Left lung (tissue), 10 donors: ENCODE measurements around the gene KCTD8. TPM values are rescaled to one million over a fixed set of nuclear protein-coding genes. Genes with fewer than 3 reads are reported as not detected.

Source experiments
- ATAC-seq: fragments of 200-7000 bp; cut with Tn5 transposase; one replicate; pipeline ENCODE4 v1.9.1; 2020; ENCODE audit warnings: moderate library complexity
- DNase-seq, 4 donors: peaks; one replicate each; pipeline ENCODE4 v3.0.0-alpha.2; 2013 to 2020
- H3K27ac ChIP-seq, 2 donors: fragments of 200-600 bp; sonication (generic) in 1 of 2; one replicate each; pipeline versions ENCODE4 v1.5.0 to v1.8.0; 2020 to 2021
- H3K27me3 ChIP-seq, 2 donors: fragments of 200-600 bp; sonication (generic) in 1 of 2; one replicate each; pipeline versions ENCODE4 v1.5.0 to v1.8.0; 2020 to 2021
- H3K36me3 ChIP-seq, 2 donors: fragments of 200-600 bp; sonication (generic) in 1 of 2; one replicate each; pipeline versions ENCODE4 v1.5.0 to v1.8.0; 2020 to 2021
- H3K4me1 ChIP-seq, 2 donors: fragments of 200-600 bp; one replicate each; pipeline ENCODE4 v1.8.0; 2021
- H3K4me3 ChIP-seq, 2 donors: fragments of 200-600 bp; sonication (generic) in 1 of 2; one replicate each; pipeline versions ENCODE4 v1.5.0 to v1.8.0; 2020 to 2021; ENCODE audit warnings: mild to moderate bottlenecking in 1 of 2
- H3K9me3 ChIP-seq, 2 donors: fragments of 200-600 bp; sonication (generic) in 1 of 2; one replicate each; pipeline versions ENCODE4 v1.5.0 to v1.8.0; 2020 to 2021
- CTCF ChIP-seq, 2 donors: fragments of 200-600 bp; sonication (generic) in 1 of 2; IDR thresholded peaks; one replicate each; pipeline versions ENCODE4 v1.5.0 to v1.8.0; 2021; ENCODE audit warnings: antibody characterized with exemption in 2 of 2
- intact Hi-C, 2 donors: fragments of 100-400 bp; cut with DNase I; formaldehyde crosslinking; loops; one replicate each; pipeline versions ENCODE4 v1.11.2 to v1.14.2; 2022
- polyA plus RNA-seq, 6 donors: library from polyadenylated mRNA; unstranded; fragments of 120-200 nt; gene quantifications; one replicate each; pipeline ENCODE4 v1.2.1, GENCODE V29; 2013; ENCODE audit not compliant: insufficient read length in 6 of 6
- total RNA-seq, 2 donors: library from RNA; stranded (reverse); fragmentation: NEBNext Ultra II Directional; extraction: Animal tissue kit (Norgen Biotek cat#: 25700); gene quantifications; one replicate each; pipeline ENCODE4 v1.2.1, GENCODE V29; 2021
- donor health status: DM: no; HTN: yes; CAD: no.
- donor health status: DM: no; HTN: no; CAD: no.

Gene KCTD8
- total and polyA plus RNA-seq, 8 donors: 0.08 to 0.23 (median 0.19) TPM; not detected in 2

- Histone ChIP-seq H3K9me3 (no peaks in the 10 kb centered on the region), H3K36me3 (no peaks in the 10 kb centered on the region), H3K4me3 (no peak overlapping the region), H3K27me3 (no peaks in the 10 kb centered on the region), H3K27ac (no peak overlapping the region), H3K4me1 (no peaks in the 10 kb centered on the region)
- ATAC-seq (no peak), DNase-seq (no peak)
- intact Hi-C loops: no loop called here
- TF ChIP-seq CTCF (IDR thresholded peaks at IDR 0.05): no peak
Measured at GRCh38 chr4:44235897-44236296, 212.7 kb downstream of the KCTD8 start.

- Histone ChIP-seq H3K27me3 (no peaks in the 10 kb centered on the region), H3K27ac (no peak overlapping the region), H3K36me3 (no peaks in the 10 kb centered on the region), H3K9me3 (peaks cover 0 to 2% of the 10 kb centered on the region in 2 donors), H3K4me1 (no peaks in the 10 kb centered on the region), H3K4me3 (no peak overlapping the region)
- no peak for TF ChIP-seq CTCF (IDR thresholded peaks at IDR 0.05)
- intact Hi-C loops: no loop called here
- DNase-seq (no peak), ATAC-seq (no peak)
Measured at GRCh38 chr4:44232262-44232661, 216.3 kb downstream of the KCTD8 start.

DNA sequence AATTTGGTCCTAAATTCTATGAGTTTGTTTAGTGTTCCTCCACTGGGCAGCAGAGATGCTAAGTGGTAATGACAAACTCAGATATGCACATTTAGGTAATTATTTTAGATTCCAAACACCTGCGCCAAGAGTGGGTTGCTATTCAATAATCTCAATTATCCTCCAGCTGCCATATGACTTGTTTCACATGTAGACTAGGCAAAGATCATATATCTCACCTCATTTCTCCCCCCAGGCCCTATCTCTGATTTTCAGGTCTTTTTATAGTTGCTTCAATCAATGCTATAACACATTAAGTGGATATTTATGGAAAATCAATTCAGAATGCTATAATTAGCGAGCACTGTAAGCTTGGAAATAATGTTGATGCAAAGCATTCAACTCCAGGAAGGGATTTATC lies 217.6 kb downstream of the KCTD8 start:
- intact Hi-C loops: no loop called here
- no peak for TF ChIP-seq CTCF (IDR thresholded peaks at IDR 0.05)
- H3K27me3 ChIP-seq: no peaks in the 10 kb centered on the region
- ATAC-seq (no peak), DNase-seq (no peak)
- no peak overlapping the region for H3K4me3 ChIP-seq
- no peak overlapping the region for H3K27ac ChIP-seq
- H3K36me3 ChIP-seq: no peaks in the 10 kb centered on the region
- H3K4me1 ChIP-seq: no peaks in the 10 kb centered on the region
- peaks cover 0 to 5% of the 10 kb centered on the region in 2 donors for H3K9me3 ChIP-seq

DNA sequence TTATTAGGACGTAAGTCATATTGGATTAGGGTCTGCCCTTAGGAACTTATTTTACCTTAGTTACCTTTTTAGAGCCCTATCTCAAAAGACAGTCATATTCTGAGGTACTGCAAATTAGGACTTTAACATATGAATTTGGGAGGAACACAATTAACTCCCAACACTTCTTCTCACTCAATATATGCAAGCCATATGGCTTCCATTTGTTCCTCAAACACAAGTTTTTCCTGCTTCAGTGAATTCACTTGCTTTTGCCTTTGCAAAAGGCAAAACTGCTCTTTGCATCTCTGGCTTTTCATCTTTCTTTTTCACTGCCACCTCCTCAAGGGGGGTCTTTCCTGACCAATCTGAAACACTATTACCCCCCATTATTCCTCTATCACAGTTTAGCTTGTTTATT lies 220.3 kb downstream of the KCTD8 start:
- intact Hi-C loops: no loop called here
- Histone ChIP-seq H3K27me3 (no peaks in the 10 kb centered on the region), H3K4me1 (no peaks in the 10 kb centered on the region), H3K27ac (no peak overlapping the region), H3K9me3 (peaks cover 0 to 5% of the 10 kb centered on the region in 2 donors), H3K36me3 (no peaks in the 10 kb centered on the region), H3K4me3 (no peak overlapping the region)
- TF ChIP-seq CTCF (IDR thresholded peaks at IDR 0.05): no peak
- ATAC-seq (no peak), DNase-seq (no peak)

GRCh38 chr4:44221407-44221806 lies 227.2 kb downstream of the KCTD8 start:
- Histone ChIP-seq H3K36me3 (no peaks in the 10 kb centered on the region), H3K4me3 (no peak overlapping the region), H3K4me1 (no peaks in the 10 kb centered on the region), H3K27ac (no peak overlapping the region), H3K9me3 (peaks cover 0 to 2% of the 10 kb centered on the region in 2 donors), H3K27me3 (no peaks in the 10 kb centered on the region)
- TF ChIP-seq CTCF (IDR thresholded peaks at IDR 0.05): no peak
- intact Hi-C loops: no loop called here
- no peak for ATAC-seq
- no peak for DNase-seq
